Natural killer cell (primary cell): Measurements from ENCODE around the gene FUT8. TPM values are rescaled to one million over a fixed set of nuclear protein-coding genes. Genes with fewer than 3 reads are reported as not detected.

Source experiments
- ATAC-seq, 3 donors: fragments of 150-1000 bp in 2 of 3; fragments of 200-7000 bp in 1 of 3; cut with Tn5 transposase; 1 replicate in 1 of 3; 2 replicates in 2 of 3; pipeline ENCODE4 v1.10.0; 2021; ENCODE audit warnings: mild to moderate bottlenecking in 2 of 3, moderate library complexity in 2 of 3
- DNase-seq, 2 donors: peaks; one replicate each; pipeline versions ENCODE4 v3.0.0 to v3.0.0-alpha.2; 2013 to 2021; ENCODE audit warnings: mixed read lengths in 1 of 2
- H3K27ac ChIP-seq: one replicate; pipeline ENCODE4 v1.5.1; 2013; ENCODE audit warnings: mild to moderate bottlenecking, low read length
- H3K27me3 ChIP-seq: one replicate; pipeline ENCODE4 v1.6.1; 2013; ENCODE audit warnings: low read length; ENCODE audit not compliant: control insufficient read depth, insufficient read depth
- H3K36me3 ChIP-seq: one replicate; pipeline ENCODE4 v1.6.1; 2013; ENCODE audit warnings: low read length; ENCODE audit not compliant: control insufficient read depth, insufficient read depth
- H3K4me1 ChIP-seq: one replicate; pipeline ENCODE4 v1.6.1; 2013; ENCODE audit warnings: low read length; ENCODE audit not compliant: control insufficient read depth, insufficient read depth
- H3K4me3 ChIP-seq: one replicate; pipeline ENCODE4 v1.5.1; 2013; ENCODE audit warnings: low read length
- H3K9me3 ChIP-seq: one replicate; pipeline ENCODE4 v1.6.1; 2013; ENCODE audit warnings: low read length; ENCODE audit not compliant: control insufficient read depth, insufficient read depth
- H3K27ac Mint-ChIP-seq, 2 donors: one replicate each; pipeline ENCODE4 v1.8.0; 2022; ENCODE audit warnings: mild to moderate bottlenecking in 2 of 2, mixed read lengths in 2 of 2, moderate library complexity in 1 of 2
- H3K27me3 Mint-ChIP-seq, 2 donors: one replicate each; pipeline ENCODE4 v1.8.0; 2022; ENCODE audit warnings: low read depth in 2 of 2, mixed read lengths in 2 of 2
- H3K36me3 Mint-ChIP-seq: one replicate; pipeline ENCODE4 v1.8.0; 2022; ENCODE audit warnings: mixed read lengths
- H3K4me1 Mint-ChIP-seq, 2 donors: one replicate each; pipeline ENCODE4 v1.8.0; 2022; ENCODE audit warnings: mixed read lengths in 2 of 2
- H3K4me3 Mint-ChIP-seq: one replicate; pipeline ENCODE4 v1.8.0; 2022; ENCODE audit warnings: mild to moderate bottlenecking, moderate library complexity, mixed read lengths
- H3K9me3 Mint-ChIP-seq, 2 donors: one replicate each; pipeline ENCODE4 v1.8.0; 2022; ENCODE audit warnings: mixed read lengths in 2 of 2
- WGBS: methylation state at CpG from one replicate; pipeline ENCODE4 v1.1.7; 2013; ENCODE audit warnings: missing lambda C conversion rate; ENCODE audit not compliant: insufficient coverage; 5-methylcytosine and 5-hydroxymethylcytosine counted together
- intact Hi-C: fragments of 100-400 bp; cut with micrococcal nuclease; formaldehyde crosslinking; loops from one replicate; pipeline ENCODE4 v1.14.2; 2022
- total RNA-seq, 4 donors: library from RNA; stranded (reverse); fragments of 120-200 nt in 1 of 4; gene quantifications; one replicate each; pipeline versions ENCODE4 v1.2.3 to v1.2.4, GENCODE V29; 2013 to 2022
- TF ChIP-seq, protein P1 (sequence below): fragments of 200-600 bp; IDR thresholded peaks from one replicate; pipeline ENCODE4 v1.8.0; 2022; ENCODE audit warnings: antibody characterized with exemption

Gene FUT8
- total RNA-seq, 3 donors from 2014 or later (not counting 1 experiment from before 2014, with no cell fraction given), result 20.7 to 29.2 (median 21.2) TPM

DNA sequence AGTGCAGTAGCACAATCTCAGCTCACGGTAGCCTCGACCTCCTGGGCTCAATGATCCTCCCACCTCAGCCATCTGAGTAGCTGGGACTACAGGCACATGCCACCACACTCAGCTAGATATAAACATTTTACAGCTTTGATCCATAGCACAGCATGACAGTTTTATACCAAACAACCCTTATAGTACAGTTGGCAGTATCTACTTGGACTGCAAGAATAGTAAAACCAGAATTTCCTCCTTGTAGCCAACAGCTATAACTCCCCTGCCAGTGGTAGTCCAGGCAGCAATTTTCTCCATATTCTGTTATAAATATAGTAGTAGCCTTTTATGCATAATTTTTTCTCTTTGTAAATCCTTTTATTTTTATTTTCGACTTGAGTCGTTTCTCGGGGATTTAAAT, 317.0 kb downstream of the FUT8 start:
- no peak overlapping the region for H3K4me3 ChIP-seq
- Mint-ChIP-seq H3K36me3 (no peaks in the 10 kb centered on the region), H3K27me3 (no peaks in the 10 kb centered on the region), H3K4me3 (no peak overlapping the region), H3K27ac (no peak overlapping the region), H3K4me1 (no peaks in the 10 kb centered on the region), H3K9me3 (peaks cover 0 to 3% of the 10 kb centered on the region in 2 donors)
- ATAC-seq (no peak), DNase-seq (no peak)
- H3K27me3 ChIP-seq, result no peaks in the 10 kb centered on the region
- H3K9me3 ChIP-seq, result peaks cover 6% of the 10 kb centered on the region
- 100% methylated on average over 2 of the region's 5 CpGs for WGBS
- no peak overlapping the region for H3K27ac ChIP-seq
- TF ChIP-seq, protein P1, sequence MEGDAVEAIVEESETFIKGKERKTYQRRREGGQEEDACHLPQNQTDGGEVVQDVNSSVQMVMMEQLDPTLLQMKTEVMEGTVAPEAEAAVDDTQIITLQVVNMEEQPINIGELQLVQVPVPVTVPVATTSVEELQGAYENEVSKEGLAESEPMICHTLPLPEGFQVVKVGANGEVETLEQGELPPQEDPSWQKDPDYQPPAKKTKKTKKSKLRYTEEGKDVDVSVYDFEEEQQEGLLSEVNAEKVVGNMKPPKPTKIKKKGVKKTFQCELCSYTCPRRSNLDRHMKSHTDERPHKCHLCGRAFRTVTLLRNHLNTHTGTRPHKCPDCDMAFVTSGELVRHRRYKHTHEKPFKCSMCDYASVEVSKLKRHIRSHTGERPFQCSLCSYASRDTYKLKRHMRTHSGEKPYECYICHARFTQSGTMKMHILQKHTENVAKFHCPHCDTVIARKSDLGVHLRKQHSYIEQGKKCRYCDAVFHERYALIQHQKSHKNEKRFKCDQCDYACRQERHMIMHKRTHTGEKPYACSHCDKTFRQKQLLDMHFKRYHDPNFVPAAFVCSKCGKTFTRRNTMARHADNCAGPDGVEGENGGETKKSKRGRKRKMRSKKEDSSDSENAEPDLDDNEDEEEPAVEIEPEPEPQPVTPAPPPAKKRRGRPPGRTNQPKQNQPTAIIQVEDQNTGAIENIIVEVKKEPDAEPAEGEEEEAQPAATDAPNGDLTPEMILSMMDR, result no peak
- H3K36me3 ChIP-seq, result peaks cover 8% of the 10 kb centered on the region
- H3K4me1 ChIP-seq, result no peaks in the 10 kb centered on the region
- intact Hi-C loops, result no loop called here

DNA sequence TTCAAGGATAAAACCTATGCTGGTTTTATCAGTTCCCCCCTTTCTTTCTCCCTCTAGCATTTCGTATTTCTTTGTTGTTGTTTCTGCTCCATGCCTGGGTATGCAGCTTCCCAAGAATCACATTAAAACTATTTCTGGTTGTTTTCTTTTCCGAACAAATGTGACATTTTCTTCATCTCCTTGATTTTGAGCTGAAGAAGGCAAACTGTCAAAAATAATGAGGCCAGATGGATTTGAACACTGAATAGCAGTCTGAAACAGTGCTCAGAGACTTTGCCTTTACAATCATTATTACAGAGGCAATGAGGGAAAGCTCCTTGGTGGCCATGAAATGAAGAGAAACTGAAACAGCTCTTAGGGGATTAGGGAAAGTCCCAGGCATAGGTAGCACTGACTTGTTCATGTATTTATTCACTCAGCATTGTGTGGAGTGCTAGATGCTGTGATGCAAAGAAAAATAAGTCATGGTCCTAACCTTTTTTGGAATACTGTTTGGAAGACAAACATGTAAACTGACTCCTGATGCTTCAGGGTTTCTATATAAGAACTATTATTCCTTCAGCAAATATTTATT, 319.5 kb downstream of the FUT8 start:
- Histone ChIP-seq H3K27me3 (no peaks in the 10 kb centered on the region), H3K4me3 (no peak overlapping the region), H3K9me3 (peaks cover 5% of the 10 kb centered on the region), H3K4me1 (no peaks in the 10 kb centered on the region), H3K36me3 (peaks cover 2% of the 10 kb centered on the region), H3K27ac (no peak overlapping the region)
- WGBS, result 92% methylated on average over 2 of the region's 2 CpGs
- no peaks in the 10 kb centered on the region for H3K4me1 Mint-ChIP-seq
- ATAC-seq (peak; percentile 43 to 54 (median 44)), DNase-seq (peak in 1 of 2 donors; percentile 35)
- intact Hi-C loops, result no loop called here
- H3K9me3 Mint-ChIP-seq, result peaks cover 0 to 3% of the 10 kb centered on the region in 2 donors
- H3K27ac Mint-ChIP-seq, result no peak overlapping the region
- H3K36me3 Mint-ChIP-seq, result no peaks in the 10 kb centered on the region
- H3K27me3 Mint-ChIP-seq, result no peaks in the 10 kb centered on the region
- no peak overlapping the region for H3K4me3 Mint-ChIP-seq
- TF ChIP-seq, protein P1, result no peak

DNA sequence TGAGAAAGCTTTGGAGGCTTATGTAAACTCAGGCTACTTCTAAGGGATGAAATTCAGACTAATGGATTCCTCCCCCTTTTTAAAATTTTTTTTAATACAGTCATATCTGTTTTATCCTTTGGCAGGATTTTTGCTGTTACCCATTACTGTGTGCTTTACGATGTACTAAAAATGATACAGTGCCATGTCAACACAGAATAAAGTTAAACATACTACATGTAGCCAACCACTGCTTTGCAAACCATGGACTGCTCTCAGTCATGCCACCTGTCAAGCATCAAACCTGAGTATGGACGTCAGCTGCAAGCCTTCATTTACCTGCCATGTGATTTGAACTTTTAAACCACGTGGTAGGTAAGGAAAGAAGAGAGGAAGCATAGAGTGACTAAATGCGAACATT, 325.8 kb downstream of the FUT8 start:
- H3K36me3 ChIP-seq, result peaks cover 9% of the 10 kb centered on the region
- no peak for DNase-seq
- Mint-ChIP-seq H3K36me3 (peaks cover 5% of the 10 kb centered on the region), H3K27me3 (no peaks in the 10 kb centered on the region), H3K9me3 (no peaks in the 10 kb centered on the region), H3K4me3 (no peak overlapping the region), H3K4me1 (no peaks in the 10 kb centered on the region), H3K27ac (no peak overlapping the region)
- TF ChIP-seq, protein P1, result no peak
- no peaks in the 10 kb centered on the region for H3K9me3 ChIP-seq
- H3K4me1 ChIP-seq, result no peaks in the 10 kb centered on the region
- no peak overlapping the region for H3K4me3 ChIP-seq
- 94% methylated on average over 3 of the region's 4 CpGs for WGBS
- no peaks in the 10 kb centered on the region for H3K27me3 ChIP-seq
- ATAC-seq, result no peak
- intact Hi-C loops, result no loop called here
- no peak overlapping the region for H3K27ac ChIP-seq
